ENCODE data around the gene MCOLN1. TPM values are rescaled to one million over a fixed set of nuclear protein-coding genes. Genes with fewer than 3 reads are reported as not detected.

Gene MCOLN1
- polyA plus RNA-seq, 4 donors, result 17.6 to 21.1 (median 18.8) TPM

- H3K36me3 ChIP-seq (ENCODE audit: control insufficient read depth in 3 of 3, insufficient read depth in 2 of 3, low read depth in 1 of 3, low read length in 3 of 3), result peaks cover 10 to 72% (median 32%) of the 10 kb centered on the region in 3 donors
- DNase-seq (no peak), FAIRE-seq (no peak)
- peaks cover 0 to 3% of the 10 kb centered on the region in 2 donors for H3K9me3 ChIP-seq (ENCODE audit: control insufficient read depth in 2 of 2, insufficient read depth in 1 of 2, low read depth in 1 of 2, low read length in 1 of 2)
- H3K4me1 ChIP-seq (ENCODE audit: control insufficient read depth in 3 of 3, insufficient read depth in 2 of 3, low read depth in 1 of 3, low read length in 2 of 3), result no peaks in the 10 kb centered on the region
- WGBS, 3 donors, result 93 to 98% (median 94%) methylated on average over 17 to 18 of the region's 18 CpGs
- H3K27me3 ChIP-seq (ENCODE audit: control insufficient read depth in 3 of 3, insufficient read depth in 3 of 3, low read length in 3 of 3), result no peaks in the 10 kb centered on the region
- H3K27ac ChIP-seq (ENCODE audit: low read depth in 1 of 3, low read length in 2 of 3), result no peak overlapping the region
- H3K4me3 ChIP-seq (ENCODE audit: low read depth in 1 of 3, low read length in 3 of 3), result no peak overlapping the region
These were observed 36.2 kb downstream of the MCOLN1 start for GRCh38 chr19:7558667-7559066.

- no peaks in the 10 kb centered on the region for H3K4me1 ChIP-seq (ENCODE audit: control insufficient read depth in 3 of 3, insufficient read depth in 2 of 3, low read depth in 1 of 3, low read length in 2 of 3)
- H3K36me3 ChIP-seq (ENCODE audit: control insufficient read depth in 3 of 3, insufficient read depth in 2 of 3, low read depth in 1 of 3, low read length in 3 of 3), result peaks cover 10 to 69% (median 30%) of the 10 kb centered on the region in 3 donors
- FAIRE-seq (no peak), DNase-seq (no peak)
- peaks cover 0 to 3% of the 10 kb centered on the region in 2 donors for H3K9me3 ChIP-seq (ENCODE audit: control insufficient read depth in 2 of 2, insufficient read depth in 1 of 2, low read depth in 1 of 2, low read length in 1 of 2)
- no peak overlapping the region for H3K27ac ChIP-seq (ENCODE audit: low read depth in 1 of 3, low read length in 2 of 3)
- no peak overlapping the region for H3K4me3 ChIP-seq (ENCODE audit: low read depth in 1 of 3, low read length in 3 of 3)
- WGBS, 3 donors, result 57 to 96% (median 58%) methylated on average over 4 of the region's 4 CpGs
- no peaks in the 10 kb centered on the region for H3K27me3 ChIP-seq (ENCODE audit: control insufficient read depth in 3 of 3, insufficient read depth in 3 of 3, low read length in 3 of 3)
These were observed 36.7 kb downstream of the MCOLN1 start for GRCh38 chr19:7559102-7559501.

GRCh38 chr19:7560255-7560654 is 37.8 kb downstream of the MCOLN1 start:
- Histone ChIP-seq H3K4me1 (ENCODE audit: control insufficient read depth in 3 of 3, insufficient read depth in 2 of 3, low read depth in 1 of 3, low read length in 2 of 3) (no peaks in the 10 kb centered on the region), H3K4me3 (ENCODE audit: low read depth in 1 of 3, low read length in 3 of 3) (no peak overlapping the region), H3K9me3 (ENCODE audit: control insufficient read depth in 2 of 2, insufficient read depth in 1 of 2, low read depth in 1 of 2, low read length in 1 of 2) (peaks cover 0 to 3% of the 10 kb centered on the region in 2 donors), H3K27ac (ENCODE audit: low read depth in 1 of 3, low read length in 2 of 3) (no peak overlapping the region), H3K27me3 (ENCODE audit: control insufficient read depth in 3 of 3, insufficient read depth in 3 of 3, low read length in 3 of 3) (no peaks in the 10 kb centered on the region), H3K36me3 (ENCODE audit: control insufficient read depth in 3 of 3, insufficient read depth in 2 of 3, low read depth in 1 of 3, low read length in 3 of 3) (peaks cover 10 to 58% (median 20%) of the 10 kb centered on the region in 3 donors)
- WGBS, 3 donors, result 83 to 97% (median 93%) methylated on average over 2 of the region's 2 CpGs
- FAIRE-seq, result no peak
- DNase-seq, result no peak

GRCh38 chr19:7561325-7561724 is 38.9 kb downstream of the MCOLN1 start:
- 87 to 96% (median 89%) methylated on average over 14 to 17 of the region's 17 CpGs for WGBS, 3 donors
- H3K4me1 ChIP-seq (ENCODE audit: control insufficient read depth in 3 of 3, insufficient read depth in 2 of 3, low read depth in 1 of 3, low read length in 2 of 3), result no peaks in the 10 kb centered on the region
- peaks cover 10 to 48% (median 19%) of the 10 kb centered on the region in 3 donors for H3K36me3 ChIP-seq (ENCODE audit: control insufficient read depth in 3 of 3, insufficient read depth in 2 of 3, low read depth in 1 of 3, low read length in 3 of 3)

GRCh38 chr19:7562646-7563393 is 40.4 kb downstream of the MCOLN1 start:
- DNase-seq, result peak in 1 of 2 donors; percentile 34
- H3K27me3 ChIP-seq (ENCODE audit: control insufficient read depth in 3 of 3, insufficient read depth in 3 of 3, low read length in 3 of 3), result no peaks in the 10 kb centered on the region
- H3K4me1 ChIP-seq (ENCODE audit: control insufficient read depth in 3 of 3, insufficient read depth in 2 of 3, low read depth in 1 of 3, low read length in 2 of 3), result no peaks in the 10 kb centered on the region
- no peak overlapping the region for H3K27ac ChIP-seq (ENCODE audit: low read depth in 1 of 3, low read length in 2 of 3)
- peaks cover 8 to 34% (median 10%) of the 10 kb centered on the region in 3 donors for H3K36me3 ChIP-seq (ENCODE audit: control insufficient read depth in 3 of 3, insufficient read depth in 2 of 3, low read depth in 1 of 3, low read length in 3 of 3)
- peaks cover 0 to 3% of the 10 kb centered on the region in 2 donors for H3K9me3 ChIP-seq (ENCODE audit: control insufficient read depth in 2 of 2, insufficient read depth in 1 of 2, low read depth in 1 of 2, low read length in 1 of 2)
- FAIRE-seq, result no peak
- WGBS, 3 donors, result 38 to 67% (median 56%) methylated on average over 15 to 16 of the region's 16 CpGs
- H3K4me3 ChIP-seq (ENCODE audit: low read depth in 1 of 3, low read length in 3 of 3), result no peak overlapping the region

More at GRCh38 chr19:7561325-7561724, 38.9 kb downstream of the MCOLN1 start:
- DNase-seq (no peak), FAIRE-seq (no peak)
- Histone ChIP-seq H3K27me3 (ENCODE audit: control insufficient read depth in 3 of 3, insufficient read depth in 3 of 3, low read length in 3 of 3) (no peaks in the 10 kb centered on the region), H3K4me3 (ENCODE audit: low read depth in 1 of 3, low read length in 3 of 3) (no peak overlapping the region), H3K27ac (ENCODE audit: low read depth in 1 of 3, low read length in 2 of 3) (no peak overlapping the region), H3K9me3 (ENCODE audit: control insufficient read depth in 2 of 2, insufficient read depth in 1 of 2, low read depth in 1 of 2, low read length in 1 of 2) (peaks cover 0 to 3% of the 10 kb centered on the region in 2 donors)

GRCh38 chr19:7564866-7565265 is 42.4 kb downstream of the MCOLN1 start:
- 91 to 96% (median 93%) methylated on average over 4 of the region's 4 CpGs for WGBS, 3 donors
- H3K27me3 ChIP-seq (ENCODE audit: control insufficient read depth in 3 of 3, insufficient read depth in 3 of 3, low read length in 3 of 3), result no peaks in the 10 kb centered on the region
- DNase-seq (no peak), FAIRE-seq (no peak)
- no peak overlapping the region for H3K27ac ChIP-seq (ENCODE audit: low read depth in 1 of 3, low read length in 2 of 3)
- H3K4me3 ChIP-seq (ENCODE audit: low read depth in 1 of 3, low read length in 3 of 3), result no peak overlapping the region
- H3K9me3 ChIP-seq (ENCODE audit: control insufficient read depth in 2 of 2, insufficient read depth in 1 of 2, low read depth in 1 of 2, low read length in 1 of 2), result peaks cover 0 to 3% of the 10 kb centered on the region in 2 donors
- peaks cover 0 to 18% (median 7%) of the 10 kb centered on the region in 3 donors for H3K36me3 ChIP-seq (ENCODE audit: control insufficient read depth in 3 of 3, insufficient read depth in 2 of 3, low read depth in 1 of 3, low read length in 3 of 3)
- no peaks in the 10 kb centered on the region for H3K4me1 ChIP-seq (ENCODE audit: control insufficient read depth in 3 of 3, insufficient read depth in 2 of 3, low read depth in 1 of 3, low read length in 2 of 3)

- DNase-seq, result no peak
These were observed 42.9 kb downstream of the MCOLN1 start for GRCh38 chr19:7565332-7565731.

GRCh38 chr19:7570761-7571160 is 48.3 kb downstream of the MCOLN1 start:
- FAIRE-seq, result no peak

More at GRCh38 chr19:7565332-7565731, 42.9 kb downstream of the MCOLN1 start:
- no peaks in the 10 kb centered on the region for H3K27me3 ChIP-seq (ENCODE audit: control insufficient read depth in 3 of 3, insufficient read depth in 3 of 3, low read length in 3 of 3)
- WGBS, 3 donors, result 76 to 90% (median 87%) methylated on average over 5 of the region's 5 CpGs
- no peak for FAIRE-seq
- H3K4me3 ChIP-seq (ENCODE audit: low read depth in 1 of 3, low read length in 3 of 3), result no peak overlapping the region
- H3K4me1 ChIP-seq (ENCODE audit: control insufficient read depth in 3 of 3, insufficient read depth in 2 of 3, low read depth in 1 of 3, low read length in 2 of 3), result no peaks in the 10 kb centered on the region
- no peak overlapping the region for H3K27ac ChIP-seq (ENCODE audit: low read depth in 1 of 3, low read length in 2 of 3)
- no peaks in the 10 kb centered on the region for H3K9me3 ChIP-seq (ENCODE audit: control insufficient read depth in 2 of 2, insufficient read depth in 1 of 2, low read depth in 1 of 2, low read length in 1 of 2)
- peaks cover 0 to 14% (median 7%) of the 10 kb centered on the region in 3 donors for H3K36me3 ChIP-seq (ENCODE audit: control insufficient read depth in 3 of 3, insufficient read depth in 2 of 3, low read depth in 1 of 3, low read length in 3 of 3)

More at GRCh38 chr19:7570761-7571160, 48.3 kb downstream of the MCOLN1 start:
- 72 to 80% (median 79%) methylated on average over 5 of the region's 5 CpGs for WGBS, 3 donors
- Histone ChIP-seq H3K36me3 (ENCODE audit: control insufficient read depth in 3 of 3, insufficient read depth in 2 of 3, low read depth in 1 of 3, low read length in 3 of 3) (no peaks in the 10 kb centered on the region), H3K27me3 (ENCODE audit: control insufficient read depth in 3 of 3, insufficient read depth in 3 of 3, low read length in 3 of 3) (no peaks in the 10 kb centered on the region), H3K4me1 (ENCODE audit: control insufficient read depth in 3 of 3, insufficient read depth in 2 of 3, low read depth in 1 of 3, low read length in 2 of 3) (no peaks in the 10 kb centered on the region), H3K9me3 (ENCODE audit: control insufficient read depth in 2 of 2, insufficient read depth in 1 of 2, low read depth in 1 of 2, low read length in 1 of 2) (no peaks in the 10 kb centered on the region), H3K4me3 (ENCODE audit: low read depth in 1 of 3, low read length in 3 of 3) (no peak overlapping the region), H3K27ac (ENCODE audit: low read depth in 1 of 3, low read length in 2 of 3) (no peak overlapping the region)
- DNase-seq, result no peak
